ENCODE data around the gene CUEDC2.

The CUEDC2 gene

GRCh38 chr10:102453502-102453901 is 21.1 kb upstream of the CUEDC2 start:
- DNase-seq, result no peak

DNA sequence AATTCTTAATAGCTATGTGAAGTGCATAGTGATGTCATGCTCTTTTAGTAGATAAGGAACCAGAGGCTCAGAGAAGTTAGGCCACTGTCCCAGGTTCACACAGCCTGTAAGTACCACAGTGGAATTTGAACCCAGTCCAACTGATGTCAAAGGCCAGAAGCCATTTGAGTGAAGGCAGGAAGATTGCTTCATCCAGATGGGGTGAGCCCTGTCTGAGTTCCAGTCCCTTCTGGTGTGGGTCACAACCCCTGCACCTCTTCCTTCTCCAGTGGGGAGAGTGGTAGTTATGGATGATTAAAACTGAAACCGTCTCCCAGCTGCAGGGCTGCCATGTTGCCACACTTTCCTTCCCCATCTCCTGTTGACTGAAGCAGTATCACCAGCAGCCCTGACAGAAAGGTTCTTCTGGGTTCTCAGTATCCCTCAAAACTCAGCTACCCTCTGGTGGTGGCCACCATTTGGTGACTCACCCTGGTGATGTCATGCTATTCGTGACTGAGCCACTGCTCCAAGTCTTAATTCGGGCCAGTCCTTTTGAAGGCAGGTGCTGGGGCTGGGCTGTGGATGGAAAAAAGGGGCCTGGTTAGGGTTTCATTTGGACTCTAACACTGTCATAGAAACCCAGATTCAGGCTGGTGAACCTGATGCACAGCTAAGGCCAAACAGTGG is 20.4 kb upstream of the CUEDC2 start:
- peak; percentile 7 for DNase-seq

- peak; percentile 45 for DNase-seq
Observed at GRCh38 chr10:102451105-102451969, 19.0 kb upstream of the CUEDC2 start, which contains the start of gene C10orf95. Gene C10orf95, minus strand, starts transcription at chr10:102451543. Its CDS starts 450 bp downstream, at chr10:102451093.

DNA sequence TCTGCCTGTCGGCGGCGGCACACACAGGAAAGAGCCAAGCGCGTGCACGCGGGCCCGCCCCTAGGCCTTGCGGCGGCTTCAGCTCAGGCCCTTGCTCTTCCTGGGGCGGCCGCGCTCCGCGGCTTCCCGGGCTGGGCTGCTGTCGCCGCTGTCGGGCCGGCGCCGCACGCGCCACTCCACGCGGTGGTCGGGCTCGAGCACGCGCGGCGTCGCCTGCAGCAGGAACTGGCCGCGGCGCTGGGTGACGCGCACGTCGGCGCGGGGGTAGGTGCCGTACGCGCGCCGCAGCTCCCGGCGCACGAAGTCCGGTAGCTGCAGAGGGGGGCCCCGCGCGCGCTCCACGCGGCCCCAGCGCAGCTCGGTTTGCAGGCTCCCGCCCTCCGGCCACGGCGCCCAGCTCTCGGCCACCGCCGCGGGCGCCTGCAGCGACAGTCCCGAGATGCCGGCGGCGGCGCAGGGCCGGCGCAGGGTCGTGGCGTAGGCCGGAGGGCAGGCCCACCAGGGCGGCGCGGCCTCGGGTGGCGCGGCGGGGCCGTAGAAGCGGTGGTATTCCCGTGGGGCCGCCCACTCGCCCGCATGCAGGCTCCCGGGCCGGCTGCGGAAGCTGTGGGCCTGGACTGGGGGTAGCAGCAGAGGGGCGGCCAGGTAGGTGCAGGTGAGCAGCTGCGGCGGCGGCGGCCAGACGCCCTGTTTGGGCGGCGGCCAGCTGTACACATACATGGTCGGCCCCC is 18.2 kb upstream of the CUEDC2 start:
- peak; percentile 90 for DNase-seq

DNA sequence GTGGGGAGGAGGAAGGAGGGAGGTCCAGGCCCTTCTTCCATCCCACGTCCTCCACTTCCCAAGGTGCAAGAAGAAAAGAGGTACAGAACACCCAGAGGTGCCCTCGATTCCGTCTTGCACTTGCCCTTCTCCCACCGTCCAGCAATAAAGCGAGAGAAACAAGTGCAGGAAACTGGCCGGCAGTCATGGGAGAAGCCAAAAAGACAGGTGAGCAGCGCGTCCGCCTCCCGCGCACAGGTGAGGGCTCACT is 17.7 kb upstream of the CUEDC2 start:
- no peak for DNase-seq

DNA sequence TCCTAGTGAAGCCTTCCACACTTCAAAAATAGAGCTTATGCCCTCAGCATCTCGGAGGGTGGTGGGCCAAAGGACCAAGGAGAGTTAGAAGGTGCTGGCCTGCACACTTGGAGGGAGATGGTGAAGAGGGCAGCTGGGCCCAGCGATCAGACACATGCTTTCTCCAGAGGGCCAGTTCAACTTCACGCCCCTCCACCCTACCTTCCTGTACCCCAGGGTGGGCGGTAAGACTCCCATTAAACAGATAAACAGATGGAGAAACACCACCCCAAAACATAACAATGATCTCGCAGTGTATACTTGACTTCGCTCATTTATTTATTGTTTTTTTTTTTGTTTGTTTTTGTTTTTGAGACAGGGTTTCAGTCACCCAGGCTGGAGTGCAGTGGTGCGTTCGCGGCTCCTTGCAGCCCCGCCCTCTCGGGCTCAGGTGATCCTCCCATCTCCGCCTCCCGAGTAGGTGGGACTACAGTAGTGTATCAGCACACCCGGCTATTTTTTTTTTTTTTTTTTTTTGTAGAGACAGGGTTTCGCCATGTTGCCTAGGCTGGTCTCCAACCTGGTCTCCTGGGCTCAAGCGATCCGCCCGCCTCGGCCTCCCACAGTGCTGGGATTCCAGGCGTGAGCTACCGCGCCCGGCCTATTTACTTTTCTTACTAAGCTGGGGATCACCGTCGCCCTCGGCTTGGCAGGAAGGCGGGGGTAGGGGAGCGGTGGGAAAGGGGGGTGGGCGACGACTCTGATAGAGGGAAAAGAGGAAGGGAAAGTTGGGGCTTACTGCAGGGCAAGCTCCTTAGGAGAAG is 17.1 kb upstream of the CUEDC2 start:
- peak; percentile 84 for DNase-seq

DNA sequence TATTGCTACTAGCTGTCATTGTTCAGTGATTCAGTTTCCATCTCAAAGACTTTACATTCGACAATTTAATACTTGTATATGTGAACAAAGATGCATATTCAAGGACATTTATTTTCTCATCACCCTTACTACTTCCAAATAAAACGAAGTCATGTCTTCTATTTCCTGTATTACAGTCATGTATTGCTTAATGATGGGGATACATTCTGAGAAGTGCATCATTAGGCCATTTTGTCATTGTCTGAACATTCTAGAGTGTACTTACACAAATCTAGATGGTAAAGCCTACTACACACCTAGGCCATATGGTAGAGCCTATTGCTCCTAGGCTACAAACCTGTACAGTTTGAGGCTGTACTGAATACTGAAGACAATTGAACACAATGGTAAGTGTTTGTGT is 12.5 kb upstream of the CUEDC2 start:
- no peak for DNase-seq

- no peak for DNase-seq
Observed at GRCh38 chr10:102438374-102438773, 6.0 kb upstream of the CUEDC2 start.

DNA sequence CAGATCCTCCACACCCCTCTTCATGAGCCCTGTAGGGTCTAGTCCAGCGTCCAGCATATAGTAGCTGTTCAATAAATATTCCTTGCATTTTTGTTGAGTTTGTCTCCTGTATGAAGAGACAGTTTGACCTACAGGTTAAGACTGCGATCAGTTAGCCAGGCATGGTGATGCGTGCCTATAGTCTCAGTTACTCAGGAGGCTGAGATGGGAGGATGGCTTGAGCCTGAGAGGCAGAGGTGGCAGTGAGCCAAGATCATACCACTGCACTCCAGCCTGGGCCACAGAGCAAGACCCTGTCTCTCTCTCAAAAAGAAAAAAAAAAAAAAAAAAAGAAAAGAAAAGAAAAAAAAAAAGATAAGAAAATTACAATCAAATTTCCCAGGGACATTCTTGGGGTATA is 5.1 kb upstream of the CUEDC2 start:
- no peak for DNase-seq

DNA sequence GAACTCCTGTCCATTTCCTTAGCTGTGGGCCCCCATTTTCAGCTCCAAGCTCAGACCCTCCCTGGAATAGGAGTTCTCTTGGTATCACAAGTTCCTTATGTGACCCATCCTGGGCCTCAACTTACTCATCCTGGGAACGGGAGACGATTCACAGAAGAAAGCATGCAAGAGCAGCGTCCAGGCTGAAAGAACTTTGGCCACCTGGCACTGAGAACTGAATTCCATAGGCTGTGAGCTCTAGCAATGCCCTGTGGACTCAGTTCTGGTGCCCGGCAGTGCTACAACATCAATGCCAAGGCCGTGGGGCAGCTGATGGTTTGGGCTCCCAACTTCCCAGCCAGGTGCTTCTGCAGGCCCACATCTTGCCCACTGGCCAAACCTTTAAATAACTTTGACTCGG is 3.9 kb upstream of the CUEDC2 start:
- no peak for DNase-seq

DNA sequence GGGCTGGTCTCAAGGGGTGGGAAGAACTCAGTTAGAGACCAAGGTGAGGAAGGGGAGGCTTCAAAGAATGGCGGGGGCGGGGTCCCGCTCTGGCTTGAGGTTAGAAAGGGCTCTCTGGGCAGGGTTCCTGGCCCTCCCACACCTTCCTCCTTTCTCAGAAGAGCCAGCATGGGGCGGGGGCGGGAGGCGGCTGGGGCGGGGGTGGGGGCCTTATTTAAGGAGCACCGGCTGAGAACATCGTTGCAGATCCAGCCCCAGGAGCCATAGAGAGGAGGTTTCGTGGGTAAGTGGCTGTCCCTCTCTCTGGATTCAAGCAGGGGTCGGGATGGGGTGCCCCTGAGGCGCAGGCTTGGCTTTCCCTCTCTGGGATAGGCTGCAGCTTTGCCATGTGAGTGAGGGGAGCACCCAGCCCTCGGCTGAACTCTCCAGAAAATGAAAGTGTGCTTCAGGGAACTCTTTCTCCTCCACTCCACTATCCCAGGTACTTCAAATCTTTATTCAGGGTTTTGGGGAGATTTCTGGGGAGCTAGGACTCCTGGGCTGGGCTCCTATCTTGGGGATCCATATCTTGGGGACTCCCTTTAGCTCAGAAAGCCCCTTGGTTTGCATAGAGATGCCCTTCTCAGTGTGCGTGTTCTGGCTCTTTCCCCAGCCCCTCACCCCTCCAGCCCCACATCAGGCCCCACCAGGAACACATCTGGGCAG is 3.3 kb upstream of the CUEDC2 start:
- no peak for DNase-seq

GRCh38 chr10:102435133-102435497 is 2.7 kb upstream of the CUEDC2 start:
- no peak for DNase-seq

- no peak for DNase-seq
Observed at GRCh38 chr10:102434394-102435132, 2.2 kb upstream of the CUEDC2 start.

DNA sequence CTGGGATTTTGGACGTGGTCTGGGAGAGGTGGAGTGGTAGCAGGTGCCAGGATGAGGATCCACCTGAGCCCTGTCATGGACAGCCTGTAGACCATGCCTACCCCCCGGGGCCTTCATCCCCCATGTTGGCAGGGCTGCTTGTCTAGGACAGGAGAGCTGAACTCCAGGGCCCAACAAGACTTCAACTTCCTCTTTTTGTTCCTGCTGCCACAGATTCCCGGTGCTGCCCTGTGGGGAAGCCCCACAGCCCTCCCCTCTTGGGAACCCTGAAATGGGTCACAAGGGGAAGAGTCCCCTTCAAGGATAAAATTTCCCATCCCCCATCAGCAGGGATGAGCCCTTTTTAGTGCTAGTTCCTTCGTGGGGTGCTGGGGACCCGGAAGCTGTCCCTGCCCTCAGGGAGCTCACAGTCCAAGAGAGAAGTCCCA is 1.3 kb upstream of the CUEDC2 start:
- DNase-seq, result no peak

DNA sequence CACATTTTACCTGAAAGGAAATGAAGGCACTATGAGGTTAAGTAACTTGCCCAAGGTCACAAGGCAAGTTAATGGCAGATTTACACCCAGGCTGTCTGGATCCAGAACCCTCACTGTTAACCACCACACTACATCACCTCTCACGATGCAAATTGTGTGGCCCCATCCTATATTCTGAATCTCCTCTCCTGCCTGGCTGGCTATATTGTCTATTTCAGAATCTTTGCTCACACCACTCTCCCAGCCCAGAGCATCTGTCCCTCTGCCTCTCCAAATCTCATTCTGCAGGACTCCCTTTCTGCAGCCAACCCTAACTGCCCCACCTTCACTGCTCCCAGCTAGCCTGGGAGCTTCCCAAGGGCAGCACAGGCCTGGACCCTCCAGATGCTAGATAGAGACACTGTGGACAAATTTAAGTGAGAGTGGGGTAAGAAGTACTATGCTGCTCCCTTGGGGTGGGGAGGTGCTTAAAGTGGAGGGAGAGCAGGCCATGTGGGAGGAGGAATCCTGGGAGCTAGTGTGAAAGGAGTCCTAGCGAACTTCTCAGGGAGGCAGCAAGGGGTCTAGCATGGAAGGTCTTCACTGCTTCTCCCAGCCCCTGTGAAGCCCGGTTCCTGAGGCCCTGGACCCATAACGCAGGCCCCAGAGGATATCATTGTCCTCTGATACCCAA is 786 bp downstream of the CUEDC2 start:
- DNase-seq, result peak; percentile 42

GRCh38 chr10:102429468-102429867 is 2.9 kb downstream of the CUEDC2 start:
- DNase-seq, result no peak

DNA sequence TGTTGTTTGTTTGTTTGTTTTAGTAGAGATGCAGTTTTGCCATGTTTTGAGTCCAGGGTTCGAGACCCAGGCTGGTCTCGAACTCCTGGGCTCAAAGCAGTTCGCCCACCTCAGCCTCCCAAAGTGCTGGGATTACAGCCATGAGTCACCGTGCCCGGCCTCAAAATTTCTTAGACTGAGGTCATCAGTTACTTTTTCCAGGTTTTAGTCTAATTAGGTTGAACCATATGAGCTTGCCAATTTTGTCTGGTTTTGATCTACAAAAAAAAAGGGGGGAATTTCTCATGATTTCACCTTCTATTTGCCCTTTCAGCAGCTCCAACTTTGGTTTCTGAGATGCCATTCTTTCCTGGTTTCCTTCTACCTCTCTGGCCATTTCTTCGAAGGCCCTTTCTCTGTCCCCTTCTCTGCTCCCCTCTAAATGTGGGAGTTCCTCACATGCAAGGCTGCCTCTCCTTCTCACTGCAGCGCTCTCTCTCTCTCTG is 5.5 kb downstream of the CUEDC2 start:
- DNase-seq, result no peak

DNA sequence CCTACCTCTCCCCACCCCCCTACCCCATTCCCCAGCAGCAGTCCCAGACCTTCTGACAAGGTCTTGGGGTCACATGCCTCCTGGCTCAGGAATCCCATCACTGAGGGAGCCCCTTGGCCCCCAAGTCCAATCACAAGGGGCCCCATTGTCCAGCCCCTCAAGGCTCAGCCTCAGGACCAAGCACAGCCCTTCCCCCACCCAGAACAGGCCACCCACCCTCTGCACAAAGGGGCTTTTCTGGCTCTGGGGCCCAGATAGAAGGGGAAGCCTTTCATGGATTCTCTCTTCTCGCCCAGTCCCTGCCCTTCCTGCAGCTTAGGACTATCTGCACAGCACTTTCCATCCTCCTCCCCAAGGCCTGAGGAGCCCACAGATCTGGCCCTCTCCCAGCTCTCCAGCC is 6.9 kb downstream of the CUEDC2 start:
- DNase-seq, result no peak

- no peak for DNase-seq
Observed at GRCh38 chr10:102424916-102425315, 7.5 kb downstream of the CUEDC2 start.

GRCh38 chr10:102424145-102424544 is 8.2 kb downstream of the CUEDC2 start:
- no peak for DNase-seq

DNA sequence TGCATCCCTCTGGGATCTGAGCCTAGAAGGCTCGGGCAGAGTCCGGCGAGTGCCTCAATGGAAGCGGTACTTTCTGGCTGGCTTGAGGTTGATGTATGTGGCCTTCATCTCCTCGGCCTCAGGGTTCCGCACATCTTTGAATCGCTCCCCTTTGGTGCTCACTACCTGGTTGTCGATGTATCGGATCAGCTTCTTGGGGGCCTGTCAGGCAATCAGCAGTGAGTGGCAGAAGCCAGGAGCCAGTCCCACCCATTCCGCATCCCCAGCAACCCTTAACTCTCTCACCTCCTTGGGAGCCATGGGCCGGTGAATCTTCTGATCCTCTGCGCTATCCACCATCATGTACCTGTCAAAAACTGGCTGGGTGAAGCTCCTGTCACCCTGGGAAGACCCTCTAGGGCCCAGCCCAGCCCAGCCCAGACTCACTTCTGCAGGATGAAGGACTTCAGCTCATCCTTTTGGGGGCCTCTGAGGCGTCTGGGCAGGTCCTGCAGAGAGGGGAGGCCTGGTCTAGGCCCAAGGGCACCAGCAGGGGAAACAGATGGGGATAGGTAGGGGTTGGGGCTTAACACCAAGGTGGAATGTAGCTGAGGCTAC is 8.9 kb downstream of the CUEDC2 start:
- no peak for DNase-seq

Measured in NCI-H69 (cell line).